B cell (primary cell): ENCODE measurements around the gene DPEP2NB. TPM values are rescaled to one million over a fixed set of nuclear protein-coding genes. Genes with fewer than 3 reads are reported as not detected.
A peak's percentile ranks its signal among the peaks of the same experiment; 100 is the strongest.

Experiments
- ATAC-seq: fragments of 200-7000 bp; cut with Tn5 transposase; one replicate; pipeline ENCODE4 v1.10.0; 2021; ENCODE audit warnings: low read depth, mild to moderate bottlenecking, moderate number of reproducible peaks, moderate library complexity
- CTCF ChIA-PET: fragments of 350-600 bp; sonication (Branson Sonifier 250); formaldehyde crosslinking; loops from one replicate; lab custom pipeline; 2021; ENCODE audit warnings: antibody characterized with exemption, inconsistent platforms; lab: Charles Lee
- POLR2A ChIA-PET: fragments of 350-600 bp; sonication (Branson Sonifier 250); formaldehyde crosslinking; loops from one replicate; lab custom pipeline; 2021; ENCODE audit warnings: antibody characterized with exemption; lab: Charles Lee
- DNase-seq: peaks from one replicate; pipeline ENCODE4 v3.0.0; 2013
- H2AFZ ChIP-seq: 2 replicates; pipeline ENCODE4 v1.6.1; 2012; ENCODE audit warnings: mild to moderate bottlenecking, low read depth, low read length; ENCODE audit not compliant: insufficient read depth, poor library complexity, severe bottlenecking
- H3K27ac ChIP-seq, 2 donors: 1 replicate in 1 of 2; 2 replicates in 1 of 2; pipeline ENCODE4 v1.5.1; 2012 to 2013; ENCODE audit warnings: low read length in 2 of 2, mild to moderate bottlenecking in 2 of 2, moderate library complexity in 1 of 2
- H3K27me3 ChIP-seq, 4 experiments: fragments of 200-600 bp in 1 of 4; sonication (generic) in 1 of 4; replicated peaks in 1 of 4; 1 replicate in 2 of 4; 2 replicates in 2 of 4; pipeline versions ENCODE4 v1.6.1 to v1.7.0; 2013 to 2016; ENCODE audit warnings: low read length in 3 of 4, mild to moderate bottlenecking in 2 of 4, mixed read lengths in 1 of 4, moderate library complexity in 1 of 4; ENCODE audit not compliant: insufficient read depth in 4 of 4, control insufficient read depth in 3 of 4; ENCODE audit errors: control extremely low read depth in 1 of 4
- H3K36me3 ChIP-seq, 2 experiments: replicated peaks in 1 of 2; 1 replicate in 1 of 2; 2 replicates in 1 of 2; pipeline versions ENCODE4 v1.6.1 to v1.7.1; 2013; ENCODE audit warnings: low read length in 1 of 2; ENCODE audit not compliant: insufficient read depth in 2 of 2, control insufficient read depth in 1 of 2; ENCODE audit errors: control extremely low read depth in 1 of 2, extremely low read depth in 1 of 2
- H3K4me1 ChIP-seq, 2 donors: fragments of 200-600 bp in 1 of 2; sonication (generic) in 1 of 2; 1 replicate in 1 of 2; 2 replicates in 1 of 2; pipeline versions ENCODE4 v1.5.1 to v1.6.1; 2013 to 2017; ENCODE audit warnings: low read length in 2 of 2; ENCODE audit not compliant: control insufficient read depth in 2 of 2, insufficient read depth in 2 of 2
- H3K4me2 ChIP-seq: replicated peaks from 2 replicates; pipeline ENCODE3; 2012; ENCODE audit warnings: mild to moderate bottlenecking, low read depth, low read length; ENCODE audit not compliant: poor library complexity, severe bottlenecking
- H3K4me3 ChIP-seq, 5 experiments: fragments of 200-600 bp in 1 of 5; sonication (generic) in 1 of 5; 1 replicate in 3 of 5; 2 replicates in 2 of 5; pipeline versions ENCODE4 v1.5.1 to v1.7.0; 2011 to 2016; ENCODE audit warnings: low read length in 4 of 5, mild to moderate bottlenecking in 4 of 5, low read depth in 2 of 5, control low read depth in 1 of 5, moderate library complexity in 1 of 5; ENCODE audit not compliant: insufficient read depth in 1 of 5; ENCODE audit errors: control extremely low read depth in 1 of 5, extremely low read depth in 1 of 5
- H3K79me2 ChIP-seq: fragments of 200-600 bp; sonication (generic); one replicate; pipeline ENCODE4 v1.6.0; 2016; ENCODE audit warnings: low read length; ENCODE audit not compliant: control insufficient read depth, insufficient read depth
- H3K9ac ChIP-seq: fragments of 200-600 bp; sonication (generic); 2 replicates; pipeline ENCODE4 v1.6.1; 2017; ENCODE audit warnings: mild to moderate bottlenecking, low read length, moderate library complexity
- H3K9me3 ChIP-seq, 3 donors: one replicate each; pipeline versions ENCODE4 v1.6.1 to v1.7.1; 2013; ENCODE audit warnings: low read length in 2 of 3; ENCODE audit not compliant: control insufficient read depth in 2 of 3, insufficient read depth in 1 of 3; ENCODE audit errors: control extremely low read depth in 1 of 3
- H4K20me1 ChIP-seq: 2 replicates; pipeline ENCODE4 v1.6.0; 2012; ENCODE audit warnings: mild to moderate bottlenecking, low read length; ENCODE audit not compliant: insufficient read depth, control insufficient read depth, poor library complexity, severe bottlenecking
- H3K27ac Mint-ChIP-seq: one replicate; pipeline ENCODE4 v1.8.0; 2021; ENCODE audit warnings: mixed read lengths
- H3K27me3 Mint-ChIP-seq: one replicate; pipeline ENCODE4 v1.8.0; 2021; ENCODE audit warnings: mixed read lengths
- H3K4me1 Mint-ChIP-seq: one replicate; pipeline ENCODE4 v1.8.0; 2021; ENCODE audit warnings: mixed read lengths
- H3K4me3 Mint-ChIP-seq: one replicate; pipeline ENCODE4 v1.8.0; 2021; ENCODE audit warnings: mixed read lengths
- H3K9me3 Mint-ChIP-seq: one replicate; pipeline ENCODE4 v1.8.0; 2022; ENCODE audit warnings: mixed read lengths; ENCODE audit not compliant: insufficient read depth
- CTCF ChIP-seq: fragments of 200-600 bp; IDR thresholded peaks from one replicate; pipeline ENCODE4 v1.8.0; 2022; ENCODE audit warnings: antibody characterized with exemption, mild to moderate bottlenecking
- EZH2 ChIP-seq: IDR thresholded peaks from 2 replicates; pipeline ENCODE4 v1.6.1; 2012; ENCODE audit warnings: borderline replicate concordance, low read depth, mild to moderate bottlenecking, moderate library complexity, low read length; ENCODE audit not compliant: insufficient read depth, poor library complexity, severe bottlenecking
- WGBS: methylation state at CpG from one replicate; pipeline ENCODE4 v1.1.5; 2013; ENCODE audit warnings: missing lambda C conversion rate; ENCODE audit not compliant: insufficient coverage; 5-methylcytosine and 5-hydroxymethylcytosine counted together
- intact Hi-C: fragments of 100-400 bp; cut with micrococcal nuclease; formaldehyde crosslinking; loops from one replicate; pipeline ENCODE4 v1.10.0; 2022
- polyA plus RNA-seq: library from polyadenylated mRNA; depleted of rRNA; stranded (reverse); fragments of >200 nt; gene quantifications from 2 replicates; pipeline ENCODE4 v1.2.3, GENCODE V29; 2012
- total RNA-seq, 2 donors: library from RNA; stranded (reverse); fragments of 120-200 nt in 1 of 2; gene quantifications; 1 replicate in 1 of 2; 2 replicates in 1 of 2; pipeline versions ENCODE4 v1.2.3 to v1.2.4, GENCODE V29; 2013 to 2022

DPEP2NB gene
- total and polyA plus RNA-seq, 2 donors (not counting 1 experiment from before 2014, with no cell fraction given) = not detected

- Histone ChIP-seq H3K4me1 (peaks cover 46 to 53% of the 10 kb centered on the region in 2 donors), H3K9me3 (no peaks in the 10 kb centered on the region), H3K27me3 (no peaks in the 10 kb centered on the region), H3K36me3 (peaks cover 4 to 16% of the 10 kb centered on the region in 2 experiments), H4K20me1 (peaks cover 29% of the 10 kb centered on the region), H2AFZ (peak overlapping the region; percentile 57), H3K79me2 (peaks cover 70% of the 10 kb centered on the region), H3K4me2 (peak overlapping the region; percentile 78), H3K9ac (peak overlapping the region; percentile 77), H3K27ac (peak overlapping the region; percentile 72 to 82), H3K4me3 (peak overlapping the region; percentile 45 to 86 (median 55))
- intact Hi-C loops = loop anchor here (1.0 kb wide), 1 partner anchor 15 kb away; the partner anchor contains the start of genes DDX28 and DUS2
- DNase-seq (peak; percentile 68), ATAC-seq (peak; percentile 56)
- TF ChIP-seq EZH2 (no peak), CTCF (no peak)
- ChIA-PET POLR2A (interaction anchor here (0.7 to 4.0 kb wide), 8 partner anchors 15 to 102 kb away, joined by 3 to 23 read pairs (median 7); partner anchors contain the start of genes DDX28, DPEP2, DUS2 and NFATC3), CTCF (interaction anchor here (0.5 to 9.9 kb wide), 12 partner anchors 15 to 517 kb away, joined by 3 to 320 read pairs (median 4); partner anchors contain the start of genes DDX28, DPEP2, DPEP3 and DUS2)
- Mint-ChIP-seq H3K27ac (peak overlapping the region; percentile 97), H3K27me3 (no peaks in the 10 kb centered on the region), H3K4me3 (peak overlapping the region; percentile 97), H3K4me1 (peaks cover 41% of the 10 kb centered on the region), H3K9me3 (no peaks in the 10 kb centered on the region)
- WGBS = 17% methylated on average over 4 of the region's 9 CpGs
These were observed 22.3 kb upstream of the DPEP2NB start for GRCh38 chr16:68037841-68038597.

GRCh38 chr16:68035227-68035626 lies 19.5 kb upstream of the DPEP2NB start:
- Histone ChIP-seq H3K9ac (no peak overlapping the region), H4K20me1 (peaks cover 2% of the 10 kb centered on the region), H3K36me3 (peaks cover 2 to 4% of the 10 kb centered on the region in 2 experiments), H3K4me3 (no peak overlapping the region), H3K4me1 (peaks cover 26 to 41% of the 10 kb centered on the region in 2 donors), H3K27me3 (no peaks in the 10 kb centered on the region), H3K27ac (no peak overlapping the region), H2AFZ (no peak overlapping the region), H3K79me2 (peaks cover 42% of the 10 kb centered on the region), H3K9me3 (no peaks in the 10 kb centered on the region), H3K4me2 (no peak overlapping the region)
- Mint-ChIP-seq H3K4me1 (peaks cover 28% of the 10 kb centered on the region), H3K27ac (no peak overlapping the region), H3K9me3 (no peaks in the 10 kb centered on the region), H3K4me3 (no peak overlapping the region), H3K27me3 (no peaks in the 10 kb centered on the region)
- no CpG with 5 or more reads among the region's 2 CpGs for WGBS
- intact Hi-C loops = no loop called here
- TF ChIP-seq EZH2 (no peak), CTCF (no peak)
- ChIA-PET POLR2A (interaction anchor here (1.1 kb wide), 1 partner anchor 30 kb away, joined by 3 read pairs; no protein-coding TSS in a partner anchor), CTCF (interaction anchor here (2.5 kb wide), 1 partner anchor 151 kb away, joined by 8 read pairs; the partner anchor contains the start of gene NRN1L)
- ATAC-seq (no peak), DNase-seq (no peak)
